Measurements from ENCODE around the gene MIPEP. TPM values are rescaled to one million over a fixed set of nuclear protein-coding genes. Genes with fewer than 3 reads are reported as not detected.

MIPEP gene
- total RNA-seq, 1 donor from 2014 or later, result 15.7 TPM

DNA sequence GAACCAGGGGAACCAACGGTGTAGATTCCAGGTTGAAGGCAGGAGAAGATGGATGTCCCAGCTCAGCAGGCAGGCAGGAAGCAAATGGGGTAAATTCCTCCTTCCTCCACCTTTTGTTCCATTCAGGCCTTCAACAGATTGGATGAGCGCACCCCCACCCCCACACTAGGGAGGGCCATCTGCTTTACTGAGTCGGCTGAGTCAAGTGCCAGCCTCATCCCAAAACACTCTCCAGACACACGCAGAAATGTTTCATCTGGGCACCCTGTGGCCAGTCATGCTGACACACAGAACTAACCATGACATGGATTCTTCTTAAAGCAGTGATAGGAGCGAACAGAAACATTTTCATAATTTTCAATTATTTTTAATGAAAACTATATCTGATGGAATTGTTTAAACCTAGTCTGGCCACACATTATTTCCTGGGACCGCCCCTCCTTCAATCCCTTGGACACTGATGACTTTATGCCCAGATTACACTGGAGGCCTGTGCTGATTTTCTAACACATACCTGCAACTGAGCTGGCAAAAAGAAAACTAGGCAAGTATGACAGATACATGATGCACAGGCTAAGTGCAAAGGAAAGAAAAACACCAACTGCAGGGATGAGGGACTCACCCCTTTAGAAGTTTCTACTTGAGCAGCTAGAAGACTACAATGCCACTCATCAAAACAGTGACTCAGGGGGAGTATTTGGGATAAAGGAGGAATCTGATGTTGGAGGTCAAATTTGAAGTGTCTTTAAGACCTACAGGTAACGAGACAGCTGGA lies 164.8 kb downstream of the MIPEP start:
- Mint-ChIP-seq H3K9me3 (ENCODE audit: low read depth) (no peaks in the 10 kb centered on the region), H3K4me3 (ENCODE audit: low read depth) (no peak overlapping the region), H3K4me1 (ENCODE audit: low read depth) (no peaks in the 10 kb centered on the region), H3K27ac (no peak overlapping the region), H3K36me3 (ENCODE audit: insufficient read depth) (peaks cover 2% of the 10 kb centered on the region), H3K27me3 (no peaks in the 10 kb centered on the region)
- TF ChIP-seq, protein P1, sequence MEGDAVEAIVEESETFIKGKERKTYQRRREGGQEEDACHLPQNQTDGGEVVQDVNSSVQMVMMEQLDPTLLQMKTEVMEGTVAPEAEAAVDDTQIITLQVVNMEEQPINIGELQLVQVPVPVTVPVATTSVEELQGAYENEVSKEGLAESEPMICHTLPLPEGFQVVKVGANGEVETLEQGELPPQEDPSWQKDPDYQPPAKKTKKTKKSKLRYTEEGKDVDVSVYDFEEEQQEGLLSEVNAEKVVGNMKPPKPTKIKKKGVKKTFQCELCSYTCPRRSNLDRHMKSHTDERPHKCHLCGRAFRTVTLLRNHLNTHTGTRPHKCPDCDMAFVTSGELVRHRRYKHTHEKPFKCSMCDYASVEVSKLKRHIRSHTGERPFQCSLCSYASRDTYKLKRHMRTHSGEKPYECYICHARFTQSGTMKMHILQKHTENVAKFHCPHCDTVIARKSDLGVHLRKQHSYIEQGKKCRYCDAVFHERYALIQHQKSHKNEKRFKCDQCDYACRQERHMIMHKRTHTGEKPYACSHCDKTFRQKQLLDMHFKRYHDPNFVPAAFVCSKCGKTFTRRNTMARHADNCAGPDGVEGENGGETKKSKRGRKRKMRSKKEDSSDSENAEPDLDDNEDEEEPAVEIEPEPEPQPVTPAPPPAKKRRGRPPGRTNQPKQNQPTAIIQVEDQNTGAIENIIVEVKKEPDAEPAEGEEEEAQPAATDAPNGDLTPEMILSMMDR (IDR thresholded peaks at IDR 0.05; ENCODE audit: unreplicated experiment), result no peak
- no peak for DNase-seq (ENCODE audit: low spot score, unreplicated experiment)

DNA sequence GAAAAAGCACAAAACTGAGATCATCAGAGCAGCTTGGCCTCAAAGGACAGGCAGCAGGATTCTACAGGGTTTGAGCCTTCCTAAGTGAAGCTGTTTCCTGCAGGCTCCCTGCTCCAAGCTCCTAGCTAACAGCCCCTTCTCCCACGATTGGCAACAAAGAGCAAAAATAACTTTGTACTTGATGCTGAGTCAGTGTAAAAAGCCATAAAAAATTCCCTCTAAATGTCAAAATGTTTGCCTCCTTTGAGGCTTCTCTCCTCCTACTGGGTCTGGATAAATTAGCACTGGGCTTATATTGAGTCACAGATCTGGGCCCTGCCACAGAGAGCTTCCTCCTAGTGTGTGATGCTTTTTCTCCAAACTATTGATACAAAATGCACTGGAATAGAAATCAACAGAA lies 165.7 kb downstream of the MIPEP start:
- Mint-ChIP-seq H3K36me3 (ENCODE audit: insufficient read depth) (no peaks in the 10 kb centered on the region), H3K27me3 (no peaks in the 10 kb centered on the region), H3K9me3 (ENCODE audit: low read depth) (no peaks in the 10 kb centered on the region), H3K4me3 (ENCODE audit: low read depth) (no peak overlapping the region), H3K4me1 (ENCODE audit: low read depth) (no peaks in the 10 kb centered on the region), H3K27ac (no peak overlapping the region)
- no peak for DNase-seq (ENCODE audit: low spot score, unreplicated experiment)
- TF ChIP-seq, protein P1 (IDR thresholded peaks at IDR 0.05; ENCODE audit: unreplicated experiment), result no peak

DNA sequence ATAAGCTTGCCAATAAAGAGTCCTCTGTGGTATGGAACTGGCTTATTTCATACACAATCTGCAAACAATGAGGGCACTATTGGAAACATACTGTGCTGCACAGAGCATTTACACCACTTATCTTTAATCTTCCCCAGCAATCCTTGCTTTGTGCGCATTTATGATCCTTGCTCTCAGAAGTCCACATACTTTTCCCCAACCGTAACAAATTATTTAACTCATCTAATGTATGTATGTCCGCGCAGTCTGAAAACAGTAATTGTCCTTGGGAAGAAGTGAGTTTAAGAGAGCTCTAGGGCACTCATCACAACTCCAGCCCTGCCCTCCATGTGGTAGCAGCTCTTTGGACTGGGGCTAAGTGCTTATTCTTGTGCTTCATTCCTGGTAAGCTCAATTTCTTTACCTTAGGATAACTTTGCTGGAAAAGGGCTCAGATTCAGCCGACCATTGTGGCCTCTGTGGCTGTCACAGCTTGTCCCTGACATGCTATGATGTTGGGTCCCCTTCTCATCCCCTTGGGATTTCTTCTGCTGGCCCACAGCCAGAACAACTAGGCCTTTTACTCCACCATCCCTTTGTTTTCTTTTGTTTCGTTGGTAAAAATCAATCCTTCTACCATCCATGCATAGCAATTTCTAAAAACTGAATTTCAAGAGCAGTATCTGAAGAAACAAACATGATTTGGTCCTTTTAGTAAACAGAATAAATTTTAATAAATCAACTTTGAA lies 166.3 kb downstream of the MIPEP start:
- TF ChIP-seq, protein P1 (IDR thresholded peaks at IDR 0.05; ENCODE audit: unreplicated experiment), result no peak
- no peak for DNase-seq (ENCODE audit: low spot score, unreplicated experiment)
- Mint-ChIP-seq H3K4me1 (ENCODE audit: low read depth) (no peaks in the 10 kb centered on the region), H3K27ac (no peak overlapping the region), H3K9me3 (ENCODE audit: low read depth) (no peaks in the 10 kb centered on the region), H3K27me3 (peaks cover 4% of the 10 kb centered on the region), H3K36me3 (ENCODE audit: insufficient read depth) (no peaks in the 10 kb centered on the region), H3K4me3 (ENCODE audit: low read depth) (no peak overlapping the region)

DNA sequence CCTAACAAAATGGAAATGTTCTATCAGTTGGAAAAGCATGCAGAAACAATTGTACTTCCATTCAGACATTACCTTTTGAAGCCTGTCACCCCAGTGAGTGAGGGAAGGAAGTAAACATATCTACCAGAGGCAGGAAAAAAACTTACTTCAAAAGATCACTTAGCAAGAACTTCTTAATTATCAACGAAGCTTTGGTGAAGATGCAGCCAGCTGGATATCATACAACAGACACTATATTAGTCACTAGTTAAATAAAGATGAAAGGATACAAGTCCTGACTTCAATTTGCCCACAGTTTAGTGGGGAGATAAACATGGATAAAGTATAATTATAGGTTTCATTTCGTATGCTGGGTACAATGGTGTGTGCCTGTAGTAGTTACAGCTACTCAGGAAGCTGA lies 170.2 kb downstream of the MIPEP start:
- Mint-ChIP-seq H3K4me3 (ENCODE audit: low read depth) (no peak overlapping the region), H3K27ac (no peak overlapping the region), H3K27me3 (peaks cover 18% of the 10 kb centered on the region), H3K4me1 (ENCODE audit: low read depth) (no peaks in the 10 kb centered on the region), H3K36me3 (ENCODE audit: insufficient read depth) (no peaks in the 10 kb centered on the region), H3K9me3 (ENCODE audit: low read depth) (no peaks in the 10 kb centered on the region)
- TF ChIP-seq, protein P1 (IDR thresholded peaks at IDR 0.05; ENCODE audit: unreplicated experiment), result no peak
- DNase-seq (ENCODE audit: low spot score, unreplicated experiment), result no peak

DNA sequence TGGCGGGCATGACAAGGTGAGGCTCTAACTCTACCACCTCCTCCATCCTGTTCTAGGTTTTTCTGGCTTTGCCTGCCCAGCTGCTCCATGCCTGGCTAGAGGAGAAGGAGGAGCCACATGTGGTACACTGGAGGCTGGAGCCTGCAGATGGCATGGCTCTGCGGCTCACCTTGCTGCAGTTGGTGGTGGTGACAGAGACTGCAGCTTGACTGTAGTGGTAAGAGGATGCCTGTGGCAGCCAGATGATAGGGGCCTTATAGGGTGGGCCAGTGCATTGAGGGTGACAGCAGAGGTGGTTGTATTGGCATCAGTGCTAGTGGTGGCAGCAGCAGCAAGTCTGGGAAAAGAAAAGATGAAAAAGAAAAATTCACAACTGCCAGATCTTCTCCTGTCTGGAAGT lies 172.8 kb downstream of the MIPEP start:
- H3K4me1 Mint-ChIP-seq (ENCODE audit: low read depth), result no peaks in the 10 kb centered on the region
- H3K4me3 Mint-ChIP-seq (ENCODE audit: low read depth), result no peak overlapping the region
- peaks cover 14% of the 10 kb centered on the region for H3K9me3 Mint-ChIP-seq (ENCODE audit: low read depth)
- H3K27me3 Mint-ChIP-seq, result peaks cover 19% of the 10 kb centered on the region
- H3K27ac Mint-ChIP-seq, result no peak overlapping the region
- H3K36me3 Mint-ChIP-seq (ENCODE audit: insufficient read depth), result no peaks in the 10 kb centered on the region
- TF ChIP-seq, protein P1 (IDR thresholded peaks at IDR 0.05; ENCODE audit: unreplicated experiment), result no peak
- DNase-seq (ENCODE audit: low spot score, unreplicated experiment), result no peak

All from progenitor cell of endocrine pancreas (in vitro differentiated cells).